Neuronal stem cell (in vitro differentiated cells): ENCODE results near the gene TBC1D21.

Experiments
- DNase-seq: peaks from one replicate; pipeline ENCODE4 v3.0.0-alpha.2; 2013; ENCODE audit warnings: low spot score
- H2AFZ ChIP-seq: one replicate; pipeline ENCODE4 v1.6.1; 2013; ENCODE audit warnings: mild to moderate bottlenecking, low read length, inconsistent platforms
- H2AK5ac ChIP-seq: 2 replicates; pipeline ENCODE4 v1.6.1; 2013; ENCODE audit warnings: low read depth, mild to moderate bottlenecking, inconsistent platforms, low read length, moderate library complexity, mixed read lengths
- H2BK120ac ChIP-seq: 2 replicates; pipeline ENCODE4 v1.6.1; 2013; ENCODE audit warnings: low read depth, mild to moderate bottlenecking, inconsistent platforms, low read length, moderate library complexity, mixed read lengths
- H2BK12ac ChIP-seq: one replicate; pipeline ENCODE4 v1.6.1; 2013; ENCODE audit warnings: low read length, inconsistent platforms
- H2BK15ac ChIP-seq: 2 replicates; pipeline ENCODE4 v1.6.1; 2013; ENCODE audit warnings: mild to moderate bottlenecking, low read length, inconsistent platforms, mixed read lengths
- H2BK5ac ChIP-seq: one replicate; pipeline ENCODE4 v1.6.1; 2013; ENCODE audit warnings: inconsistent platforms, mild to moderate bottlenecking, low read length, moderate library complexity
- H3K14ac ChIP-seq: one replicate; pipeline ENCODE4 v1.6.1; 2013; ENCODE audit warnings: low read length, inconsistent platforms
- H3K18ac ChIP-seq: 2 replicates; pipeline ENCODE4 v1.6.1; 2013; ENCODE audit warnings: low read length, inconsistent platforms
- H3K23ac ChIP-seq: 2 replicates; pipeline ENCODE4 v1.6.1; 2013; ENCODE audit warnings: low read depth, mild to moderate bottlenecking, mixed read lengths, low read length, inconsistent platforms; ENCODE audit not compliant: poor library complexity
- H3K27ac ChIP-seq: replicated peaks from 3 replicates; pipeline ENCODE4 v1.5.1; 2013; ENCODE audit warnings: low read length, inconsistent platforms
- H3K27me3 ChIP-seq, 3 experiments: 2 replicates each; pipeline ENCODE4 v1.6.1; 2013; ENCODE audit warnings: low read length in 3 of 3, mild to moderate bottlenecking in 2 of 3, inconsistent platforms in 1 of 3, low read depth in 1 of 3, mixed read lengths in 1 of 3, moderate library complexity in 1 of 3; ENCODE audit not compliant: control insufficient read depth in 3 of 3, insufficient read depth in 3 of 3
- H3K36me3 ChIP-seq, 2 donors: replicated peaks in 1 of 2; 2 replicates each; pipeline ENCODE4 v1.6.1; 2013; ENCODE audit warnings: low read length in 2 of 2; ENCODE audit not compliant: control insufficient read depth in 2 of 2, insufficient read depth in 2 of 2
- H3K4ac ChIP-seq: 2 replicates; pipeline ENCODE4 v1.6.1; 2013; ENCODE audit warnings: inconsistent platforms, mild to moderate bottlenecking, low read length, moderate library complexity
- H3K4me1 ChIP-seq, 2 donors: 1 replicate in 1 of 2; 2 replicates in 1 of 2; pipeline ENCODE4 v1.6.1; 2013; ENCODE audit warnings: low read length in 2 of 2, low read depth in 1 of 2; ENCODE audit not compliant: control insufficient read depth in 2 of 2, insufficient read depth in 1 of 2
- H3K4me2 ChIP-seq: one replicate; pipeline ENCODE4 v1.6.1; 2013; ENCODE audit warnings: mild to moderate bottlenecking, low read length, inconsistent platforms; ENCODE audit not compliant: insufficient read depth, poor library complexity, severe bottlenecking
- H3K4me3 ChIP-seq, 2 donors: 2 replicates each; pipeline ENCODE4 v1.5.1; 2013; ENCODE audit warnings: low read length in 2 of 2, mild to moderate bottlenecking in 2 of 2, inconsistent platforms in 1 of 2, moderate library complexity in 1 of 2
- H3K79me1 ChIP-seq: one replicate; pipeline ENCODE4 v1.6.1; 2013; ENCODE audit warnings: low read depth, mild to moderate bottlenecking, inconsistent platforms, low read length, moderate library complexity
- H3K9ac ChIP-seq: one replicate; pipeline ENCODE4 v1.6.1; 2013; ENCODE audit warnings: mild to moderate bottlenecking, low read depth, low read length, inconsistent platforms; ENCODE audit not compliant: poor library complexity
- H3K9me3 ChIP-seq, 2 donors: replicated peaks in 1 of 2; 2 replicates each; pipeline versions ENCODE3 to v1.6.1; 2013; ENCODE audit warnings: low read length in 2 of 2, mild to moderate bottlenecking in 2 of 2, inconsistent platforms in 1 of 2, low read depth in 1 of 2, mixed read lengths in 1 of 2, moderate library complexity in 1 of 2; ENCODE audit not compliant: control insufficient read depth in 2 of 2, insufficient read depth in 1 of 2
- H4K8ac ChIP-seq: one replicate; pipeline ENCODE4 v1.6.1; 2013; ENCODE audit warnings: low read depth, mild to moderate bottlenecking, inconsistent platforms, low read length, moderate library complexity
- H4K91ac ChIP-seq: one replicate; pipeline ENCODE4 v1.6.1; 2013; ENCODE audit warnings: low read length, low read depth, mild to moderate bottlenecking, inconsistent platforms; ENCODE audit not compliant: poor library complexity
- WGBS, 2 donors: extraction: QIAGEN DNeasy Blood & Tissue Kit; methylation state at CpG; one replicate each; pipeline ENCODE4 v1.1.7; 2013; ENCODE audit warnings: missing lambda C conversion rate in 2 of 2, mixed read lengths in 1 of 2; ENCODE audit not compliant: insufficient read length in 2 of 2, insufficient replicate concordance in 1 of 2; ENCODE audit errors: extremely low coverage in 2 of 2; 5-methylcytosine and 5-hydroxymethylcytosine counted together

The TBC1D21 gene

DNA sequence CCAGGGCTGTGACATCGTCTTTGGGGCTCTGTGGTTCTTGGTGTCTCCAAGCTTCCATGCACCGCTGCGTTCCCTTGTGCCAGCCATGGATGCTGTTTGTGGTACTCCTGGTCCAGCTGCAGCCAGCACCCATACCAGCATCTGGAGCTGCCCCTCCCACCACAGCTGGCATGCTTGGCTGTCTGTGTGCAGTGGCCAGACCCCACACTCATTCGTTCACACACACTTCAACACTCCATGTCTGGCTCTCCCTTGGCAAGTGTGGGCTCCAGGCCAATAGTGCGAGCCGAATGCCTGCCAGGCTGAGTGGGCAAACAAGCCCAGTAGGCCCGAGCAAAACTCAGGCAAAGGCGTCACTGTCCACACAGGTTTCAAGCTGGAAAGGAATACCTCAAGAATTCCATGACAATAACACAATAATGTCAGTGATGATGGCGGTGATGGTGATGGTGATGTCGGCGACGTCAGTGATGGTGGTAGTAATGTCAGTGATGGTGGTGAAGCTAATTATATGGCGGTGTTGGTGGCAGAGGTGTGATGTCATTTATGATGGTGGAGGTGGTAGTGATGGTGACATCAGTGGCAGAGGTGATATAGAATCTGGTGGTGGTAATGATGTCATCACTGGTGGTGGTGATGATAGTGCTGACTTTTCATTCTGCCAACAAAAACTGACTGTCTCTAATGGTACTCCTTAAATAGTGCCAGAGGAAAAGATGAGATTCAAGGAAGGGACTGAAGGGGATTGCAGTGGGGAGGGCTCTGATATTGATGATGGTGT is 19.3 kb downstream of the TBC1D21 start:
- Histone ChIP-seq H2BK12ac (no peak overlapping the region), H3K14ac (peak overlapping the region; percentile 91), H3K9me3 (peaks cover 0 to 11% of the 10 kb centered on the region in 2 donors), H3K23ac (no peak overlapping the region), H2BK120ac (no peak overlapping the region), H2AFZ (no peak overlapping the region), H3K4me3 (no peak overlapping the region), H4K8ac (peak overlapping the region; percentile 25), H3K4ac (no peak overlapping the region), H3K4me1 (peaks cover 0 to 14% of the 10 kb centered on the region in 2 donors), H3K36me3 (no peaks in the 10 kb centered on the region), H3K27ac (no peak overlapping the region), H3K4me2 (no peak overlapping the region), H3K27me3 (peaks cover 0 to 15% (median 0%) of the 10 kb centered on the region in 3 experiments), H3K9ac (no peak overlapping the region), H2BK5ac (no peak overlapping the region), H3K79me1 (no peaks in the 10 kb centered on the region), H2AK5ac (peak overlapping the region; percentile 64), H3K18ac (peak overlapping the region; percentile 39), H2BK15ac (no peak overlapping the region), H4K91ac (no peak overlapping the region)
- no CpG with 5 or more reads among the region's 13 CpGs for WGBS, 2 donors
- no peak for DNase-seq

DNA sequence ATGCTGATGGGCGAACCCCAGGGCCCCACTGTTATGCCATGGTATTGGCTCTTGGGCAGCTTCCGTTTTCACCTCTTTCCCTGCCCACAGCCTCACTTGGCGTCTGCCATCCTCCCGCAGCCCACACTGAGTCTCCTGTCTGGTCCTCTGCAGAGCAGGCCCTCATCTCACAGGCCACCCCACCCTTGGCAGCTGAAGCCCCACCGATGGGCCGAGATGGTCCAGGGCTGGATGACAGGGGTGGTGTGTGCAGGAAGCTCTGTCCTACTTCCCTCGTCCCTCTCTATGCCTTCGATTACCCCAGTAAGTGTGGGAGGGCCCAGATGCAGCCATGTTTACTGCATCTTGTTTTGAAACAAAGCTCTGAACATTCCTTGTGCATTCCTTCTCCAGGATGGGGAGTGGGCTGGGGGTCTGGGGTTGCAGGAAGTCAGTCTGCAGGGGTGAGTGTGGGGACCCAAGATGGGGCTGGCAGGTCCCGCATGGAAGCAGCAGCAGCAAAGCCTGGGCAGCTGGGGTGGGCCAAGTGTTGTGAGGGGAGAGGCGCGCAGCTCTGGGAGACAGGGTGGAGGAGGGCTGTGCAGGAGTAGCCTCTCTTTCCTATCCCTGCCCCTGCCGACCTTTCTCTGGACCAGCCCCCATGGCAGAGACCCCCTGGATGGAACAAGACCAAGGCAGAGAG is 20.9 kb downstream of the TBC1D21 start:
- Histone ChIP-seq H2BK5ac (no peak overlapping the region), H2BK15ac (no peak overlapping the region), H3K9me3 (peaks cover 0 to 11% of the 10 kb centered on the region in 2 donors), H2AK5ac (no peak overlapping the region), H3K4me1 (peaks cover 0 to 14% of the 10 kb centered on the region in 2 donors), H3K4ac (no peak overlapping the region), H3K27ac (no peak overlapping the region), H2BK12ac (no peak overlapping the region), H3K36me3 (no peaks in the 10 kb centered on the region), H2BK120ac (no peak overlapping the region), H3K4me3 (no peak overlapping the region), H3K9ac (no peak overlapping the region), H3K27me3 (peaks cover 0 to 9% (median 0%) of the 10 kb centered on the region in 3 experiments), H4K91ac (no peak overlapping the region), H4K8ac (no peak overlapping the region), H3K14ac (no peak overlapping the region), H3K4me2 (no peak overlapping the region), H3K23ac (no peak overlapping the region), H3K18ac (peak overlapping the region; percentile 84), H3K79me1 (no peaks in the 10 kb centered on the region), H2AFZ (no peak overlapping the region)
- no peak for DNase-seq
- no CpG with 5 or more reads among the region's 12 CpGs for WGBS, 2 donors

DNA sequence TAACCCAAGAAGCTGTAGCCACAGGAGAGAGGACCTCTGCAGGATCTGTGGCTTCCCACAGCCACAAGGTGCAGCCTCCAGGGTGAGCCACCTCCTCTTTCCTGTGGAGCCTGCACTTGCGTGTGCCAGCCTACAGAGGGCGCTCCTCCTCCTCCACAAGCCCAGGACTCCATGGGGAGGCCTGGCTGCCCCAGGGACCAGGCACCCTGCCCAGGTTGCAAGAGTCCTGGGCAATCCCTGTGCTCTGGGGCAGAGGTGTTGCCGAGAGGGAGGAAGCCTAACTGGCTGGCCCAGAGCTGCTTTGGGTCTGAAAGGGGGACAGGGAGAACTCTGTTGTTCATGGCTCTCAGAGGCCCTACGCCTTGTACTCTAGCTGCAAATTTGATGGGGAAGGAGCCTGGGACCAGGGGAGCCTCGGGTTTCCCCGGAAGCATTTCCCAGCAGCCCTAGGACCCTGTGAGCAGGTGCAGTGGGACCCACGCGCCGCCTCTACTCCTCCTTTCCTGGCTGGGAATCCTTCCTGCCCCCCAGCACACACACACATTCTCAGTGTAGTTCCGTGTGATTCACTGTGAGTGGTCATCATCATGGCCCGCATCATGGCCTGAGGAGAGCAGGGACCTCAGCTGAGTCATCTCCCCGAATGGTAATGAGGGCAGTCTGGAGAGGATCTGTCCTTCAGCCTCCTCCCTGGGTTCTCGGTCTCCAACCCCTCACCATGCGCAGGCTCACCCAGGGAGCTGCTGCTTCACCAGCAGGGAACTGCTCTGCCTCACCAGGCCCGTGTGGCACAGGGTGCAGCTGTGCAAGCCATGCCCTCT is 24.3 kb downstream of the TBC1D21 start:
- H2AFZ ChIP-seq: peak overlapping the region; percentile 23

More for the DNA sequence above, 24.3 kb downstream of the TBC1D21 start:
- Histone ChIP-seq H3K4me2 (no peak overlapping the region), H3K27me3 (no peaks in the 10 kb centered on the region), H3K27ac (no peak overlapping the region), H3K4me3 (no peak overlapping the region), H3K23ac (peak overlapping the region; percentile 9), H2BK12ac (no peak overlapping the region), H2AK5ac (no peak overlapping the region), H3K36me3 (no peaks in the 10 kb centered on the region), H3K18ac (peak overlapping the region; percentile 54), H3K14ac (peak overlapping the region; percentile 50), H2BK15ac (peak overlapping the region; percentile 13), H3K79me1 (no peaks in the 10 kb centered on the region), H2BK120ac (no peak overlapping the region), H4K91ac (no peak overlapping the region), H3K4ac (no peak overlapping the region), H3K9me3 (peaks cover 0 to 2% of the 10 kb centered on the region in 2 donors), H3K9ac (peak overlapping the region; percentile 68), H2BK5ac (no peak overlapping the region), H3K4me1 (peaks cover 0 to 14% of the 10 kb centered on the region in 2 donors), H4K8ac (no peak overlapping the region)
- no CpG with 5 or more reads among the region's 15 CpGs for WGBS, 2 donors
- peak; percentile 55 for DNase-seq
